Smooth muscle cell (in vitro differentiated cells): ENCODE data around the gene COMMD3. TPM values are rescaled to one million over a fixed set of nuclear protein-coding genes. Genes with fewer than 3 reads are reported as not detected.

Experiments used
- DNase-seq: peaks from one replicate; lab custom pipeline; 2025; ENCODE audit not compliant: unreplicated experiment; lab: John Stamatoyannopoulos, UW
- H2AFZ ChIP-seq: fragments of 200-600 bp; sonication (generic); 2 replicates; pipeline ENCODE4 v1.6.0; 2016; ENCODE audit warnings: antibody characterized with exemption, low read depth, mild to moderate bottlenecking
- H3F3A ChIP-seq: fragments of 200-600 bp; sonication (generic); 2 replicates; pipeline ENCODE4 v1.6.0; 2017; ENCODE audit warnings: antibody characterized with exemption, low read depth
- H3K27ac ChIP-seq: fragments of 200-600 bp; sonication (generic); 2 replicates; pipeline ENCODE4 v1.5.1; 2016; ENCODE audit warnings: low read depth, mild to moderate bottlenecking
- H3K27me3 ChIP-seq: fragments of 200-600 bp; sonication (generic); 2 replicates; pipeline ENCODE4 v1.6.1; 2016; ENCODE audit warnings: low read depth, mild to moderate bottlenecking
- H3K36me3 ChIP-seq: fragments of 200-600 bp; sonication (generic); 2 replicates; pipeline ENCODE4 v1.5.1; 2016; ENCODE audit warnings: low read depth
- H3K4me1 ChIP-seq: fragments of 200-600 bp; sonication (generic); 2 replicates; pipeline ENCODE4 v1.5.1; 2016; ENCODE audit warnings: low read depth
- H3K4me2 ChIP-seq: fragments of 200-600 bp; sonication (generic); 2 replicates; pipeline ENCODE4 v1.6.0; 2016; ENCODE audit warnings: mild to moderate bottlenecking
- H3K4me3 ChIP-seq: fragments of 200-600 bp; sonication (generic); 2 replicates; pipeline ENCODE4 v1.5.1; 2016; ENCODE audit warnings: mild to moderate bottlenecking
- H3K79me2 ChIP-seq: fragments of 200-600 bp; sonication (generic); 2 replicates; pipeline ENCODE4 v1.6.0; 2016; ENCODE audit warnings: low read depth, mild to moderate bottlenecking
- H3K9ac ChIP-seq: fragments of 200-600 bp; sonication (generic); 2 replicates; pipeline ENCODE4 v1.6.0; 2016; ENCODE audit warnings: low read depth
- H3K9me3 ChIP-seq: fragments of 200-600 bp; sonication (generic); replicated peaks from 2 replicates; pipeline ENCODE4 v1.5.1; 2016; ENCODE audit warnings: low read depth
- H4K20me1 ChIP-seq: fragments of 200-600 bp; sonication (generic); 2 replicates; pipeline ENCODE4 v1.6.0; 2016; ENCODE audit warnings: low read depth
- WGBS: methylation state at CpG from one replicate; pipeline ENCODE4 v1.1.7; 2016; ENCODE audit warnings: low lambda C conversion rate; 5-methylcytosine and 5-hydroxymethylcytosine counted together
- polyA plus RNA-seq: library from polyadenylated mRNA; unstranded; fragments of >200 nt; fragmentation: Nextera tagmentation; extraction: Ambion mirVana; gene quantifications from 2 replicates; pipeline ENCODE4 v1.2.1, GENCODE V29; 2016
- total RNA-seq: library from RNA; depleted of rRNA; stranded (reverse); fragments of >200 nt; gene quantifications from 2 replicates; pipeline ENCODE4 v1.2.3, GENCODE V29; 2014
- TF ChIP-seq, protein P1 (sequence below): fragments of 200-600 bp; sonication (generic); IDR thresholded peaks from 2 replicates; pipeline ENCODE4 v1.5.1; 2017; ENCODE audit warnings: borderline replicate concordance, mild to moderate bottlenecking, antibody characterized with exemption; ENCODE audit not compliant: insufficient read depth, poor library complexity, severe bottlenecking

The COMMD3 gene
- total and polyA plus RNA-seq, 2 experiments from 2014 or later = 44.3 to 80.6 TPM

DNA sequence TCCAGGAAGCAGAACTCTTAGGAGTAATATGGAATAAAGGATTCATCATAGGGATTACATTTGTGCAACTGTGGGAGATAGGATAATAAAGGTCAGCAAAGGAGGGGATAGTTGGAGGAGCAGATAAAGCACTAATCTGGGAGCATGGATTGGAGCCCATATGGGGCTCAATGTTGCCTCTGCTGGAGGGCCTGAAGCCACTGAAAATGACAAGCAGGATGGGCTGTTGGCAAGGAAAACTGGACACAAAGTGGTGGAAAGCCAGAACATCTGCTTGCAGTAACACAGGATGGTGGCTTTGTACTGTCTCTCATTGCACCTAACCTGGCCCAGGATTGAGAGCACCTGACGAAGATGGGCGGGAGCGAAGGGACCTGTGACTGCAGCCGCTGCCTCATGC lies 15.0 kb upstream of the COMMD3 start:
- Histone ChIP-seq H3K4me3 (no peak overlapping the region), H3K9ac (no peak overlapping the region), H3K27ac (no peak overlapping the region), H3K4me1 (no peaks in the 10 kb centered on the region), H3K9me3 (no peaks in the 10 kb centered on the region), H2AFZ (no peak overlapping the region), H3K4me2 (no peak overlapping the region), H3K79me2 (no peaks in the 10 kb centered on the region), H4K20me1 (no peaks in the 10 kb centered on the region), H3K36me3 (no peaks in the 10 kb centered on the region), H3F3A (no peaks in the 10 kb centered on the region), H3K27me3 (peaks cover 15% of the 10 kb centered on the region)
- WGBS = 95% methylated on average over 4 of the region's 4 CpGs
- TF ChIP-seq, protein P1, sequence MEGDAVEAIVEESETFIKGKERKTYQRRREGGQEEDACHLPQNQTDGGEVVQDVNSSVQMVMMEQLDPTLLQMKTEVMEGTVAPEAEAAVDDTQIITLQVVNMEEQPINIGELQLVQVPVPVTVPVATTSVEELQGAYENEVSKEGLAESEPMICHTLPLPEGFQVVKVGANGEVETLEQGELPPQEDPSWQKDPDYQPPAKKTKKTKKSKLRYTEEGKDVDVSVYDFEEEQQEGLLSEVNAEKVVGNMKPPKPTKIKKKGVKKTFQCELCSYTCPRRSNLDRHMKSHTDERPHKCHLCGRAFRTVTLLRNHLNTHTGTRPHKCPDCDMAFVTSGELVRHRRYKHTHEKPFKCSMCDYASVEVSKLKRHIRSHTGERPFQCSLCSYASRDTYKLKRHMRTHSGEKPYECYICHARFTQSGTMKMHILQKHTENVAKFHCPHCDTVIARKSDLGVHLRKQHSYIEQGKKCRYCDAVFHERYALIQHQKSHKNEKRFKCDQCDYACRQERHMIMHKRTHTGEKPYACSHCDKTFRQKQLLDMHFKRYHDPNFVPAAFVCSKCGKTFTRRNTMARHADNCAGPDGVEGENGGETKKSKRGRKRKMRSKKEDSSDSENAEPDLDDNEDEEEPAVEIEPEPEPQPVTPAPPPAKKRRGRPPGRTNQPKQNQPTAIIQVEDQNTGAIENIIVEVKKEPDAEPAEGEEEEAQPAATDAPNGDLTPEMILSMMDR = no peak
- no peak for DNase-seq

DNA sequence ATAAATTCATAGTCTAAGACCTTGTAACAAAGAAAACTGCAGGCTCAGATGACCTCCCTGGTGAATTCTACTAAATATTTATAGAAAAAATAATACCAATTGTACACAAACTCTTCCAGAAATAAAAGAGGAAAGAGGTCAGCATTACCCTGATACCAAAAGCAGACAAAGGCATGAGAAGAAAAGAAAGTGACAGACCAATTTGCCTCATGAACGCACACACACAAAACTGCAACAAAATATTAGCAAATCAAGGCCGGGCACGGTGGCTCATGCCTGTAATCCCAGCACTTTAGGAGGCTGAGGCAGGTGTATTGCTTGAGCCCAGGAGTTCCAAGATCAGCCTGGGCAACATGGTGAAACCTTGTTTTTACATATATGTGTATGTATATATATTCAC lies 12.7 kb upstream of the COMMD3 start:
- Histone ChIP-seq H3K27ac (no peak overlapping the region), H3K4me3 (no peak overlapping the region), H3K36me3 (no peaks in the 10 kb centered on the region), H3F3A (no peaks in the 10 kb centered on the region), H4K20me1 (no peaks in the 10 kb centered on the region), H3K79me2 (no peaks in the 10 kb centered on the region), H3K9me3 (no peaks in the 10 kb centered on the region), H3K27me3 (no peaks in the 10 kb centered on the region), H3K4me1 (no peaks in the 10 kb centered on the region), H3K9ac (no peak overlapping the region), H2AFZ (no peak overlapping the region), H3K4me2 (no peak overlapping the region)
- whole genome bisulfite sequencing = 100% methylated on average over 3 of the region's 3 CpGs
- TF ChIP-seq, protein P1 = no peak
- no peak for DNase-seq

DNA sequence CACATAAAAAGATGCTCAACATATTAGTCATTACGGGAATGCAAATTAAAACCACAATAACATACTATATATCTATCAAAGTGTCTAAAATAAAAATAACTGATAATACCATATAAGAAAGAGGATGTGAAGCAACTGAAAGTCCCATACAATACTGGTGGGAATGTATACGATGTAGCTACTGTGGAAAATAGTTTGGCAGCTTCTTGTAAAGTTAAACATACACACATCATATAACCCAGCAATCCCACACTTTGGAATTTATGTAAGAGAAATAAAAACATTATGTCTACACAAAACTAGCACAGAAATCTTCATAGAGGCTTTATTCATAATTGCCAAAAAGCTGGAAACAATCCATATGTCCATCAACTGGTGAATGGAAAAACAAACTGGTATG lies 10.5 kb upstream of the COMMD3 start:
- no peak overlapping the region for H3K4me2 ChIP-seq
- H3K9ac ChIP-seq = no peak overlapping the region
- no peaks in the 10 kb centered on the region for H4K20me1 ChIP-seq
- 94% methylated on average over 2 of the region's 2 CpGs for WGBS
- TF ChIP-seq, protein P1 = no peak
- H3K9me3 ChIP-seq = no peaks in the 10 kb centered on the region
- H3K36me3 ChIP-seq = no peaks in the 10 kb centered on the region
- H3K79me2 ChIP-seq = no peaks in the 10 kb centered on the region
- H3K27me3 ChIP-seq = no peaks in the 10 kb centered on the region
- no peak for DNase-seq
- no peaks in the 10 kb centered on the region for H3F3A ChIP-seq
- no peak overlapping the region for H3K4me3 ChIP-seq
- H3K27ac ChIP-seq = no peak overlapping the region
- H2AFZ ChIP-seq = no peak overlapping the region
- no peaks in the 10 kb centered on the region for H3K4me1 ChIP-seq

DNA sequence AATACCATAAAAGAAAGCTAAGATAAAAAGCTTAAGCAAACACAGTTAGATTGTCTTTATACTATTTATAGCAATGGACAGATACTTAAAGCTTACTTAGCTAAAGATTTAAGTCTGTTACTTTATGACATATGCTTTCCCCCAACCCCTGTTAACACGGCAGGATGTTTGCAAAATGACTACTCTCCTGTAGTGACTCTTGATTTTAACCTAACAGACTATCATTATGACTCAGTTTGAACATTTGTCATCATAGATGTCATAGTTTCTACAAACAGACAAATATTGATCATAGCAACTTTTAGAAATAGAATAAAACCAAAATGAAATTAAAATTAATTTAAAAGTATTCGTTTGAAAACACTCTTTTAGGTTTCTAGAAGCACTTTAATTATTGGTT lies 7.8 kb upstream of the COMMD3 start:
- Histone ChIP-seq H3K9me3 (no peaks in the 10 kb centered on the region), H3K4me3 (no peak overlapping the region), H3K4me1 (no peaks in the 10 kb centered on the region), H3K36me3 (no peaks in the 10 kb centered on the region), H2AFZ (no peak overlapping the region), H3F3A (no peaks in the 10 kb centered on the region), H3K79me2 (no peaks in the 10 kb centered on the region), H3K9ac (no peak overlapping the region), H3K4me2 (peak overlapping the region; percentile 13), H3K27me3 (peaks cover 8% of the 10 kb centered on the region), H4K20me1 (no peaks in the 10 kb centered on the region), H3K27ac (peak overlapping the region; percentile 30)
- WGBS = 53% methylated on average over 2 of the region's 2 CpGs
- no peak for DNase-seq
- TF ChIP-seq, protein P1 = no peak
